GM19035 (cell line): Measurements from ENCODE around the gene TYK2.
"Not testable (repeated sequence)": the region's sequence is repeated elsewhere in the genome, so short reads cannot be mapped to it uniquely, and the experiment has no call there.

Experiments used
- ATAC-seq: cut with Tn5 transposase; IDR thresholded peaks from one replicate; pipeline ENCODE4 v1.9.1; 2021; ENCODE audit not compliant: unreplicated experiment

The TYK2 gene

GRCh38 chr19:10378124-10378523 is 2.2 kb downstream of the TYK2 start:
- ATAC-seq, result no peak

DNA sequence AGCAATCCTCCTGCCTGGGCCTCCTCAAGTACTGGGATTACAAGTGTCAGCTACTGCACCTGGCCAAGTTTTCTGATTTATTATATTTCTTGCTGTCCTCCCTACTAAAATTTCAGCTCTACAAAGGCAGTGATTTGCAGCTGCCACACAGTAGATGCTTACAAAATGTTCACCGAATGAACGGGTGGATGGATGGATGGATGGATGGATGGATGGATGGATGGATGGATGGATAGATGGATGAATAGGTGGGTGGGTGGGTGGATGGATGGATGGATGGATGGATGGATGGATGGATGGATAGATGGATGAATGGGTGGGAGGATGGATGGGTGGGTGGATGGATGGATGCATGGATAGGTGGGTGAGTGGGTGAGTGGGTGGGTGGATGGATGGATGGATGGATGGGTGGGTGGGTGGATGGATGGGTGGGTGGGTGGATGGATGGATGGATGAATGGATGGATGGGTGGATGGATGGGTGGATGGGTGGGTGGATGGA is 3.2 kb downstream of the TYK2 start:
- ATAC-seq, result not testable (repeated sequence)

DNA sequence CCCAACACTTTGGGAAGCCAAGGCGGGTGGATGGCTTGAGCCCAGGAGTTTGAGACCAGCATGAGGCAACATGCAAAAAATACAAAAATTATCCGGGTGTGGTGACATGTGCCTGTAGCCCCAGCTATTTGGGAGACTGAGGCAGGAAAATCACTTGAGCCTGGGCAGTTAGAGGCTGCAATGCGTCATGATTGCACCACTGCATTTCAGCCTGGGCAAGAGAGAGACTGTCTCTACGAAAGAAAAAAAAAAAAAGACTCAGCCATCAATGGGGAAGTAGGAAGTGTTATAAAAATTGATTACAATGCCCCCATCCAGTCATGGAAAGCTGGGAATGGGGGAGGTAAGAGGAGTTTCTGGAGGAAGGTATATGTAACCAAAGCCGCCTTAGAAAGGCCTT is 5.4 kb downstream of the TYK2 start:
- no peak for ATAC-seq

DNA sequence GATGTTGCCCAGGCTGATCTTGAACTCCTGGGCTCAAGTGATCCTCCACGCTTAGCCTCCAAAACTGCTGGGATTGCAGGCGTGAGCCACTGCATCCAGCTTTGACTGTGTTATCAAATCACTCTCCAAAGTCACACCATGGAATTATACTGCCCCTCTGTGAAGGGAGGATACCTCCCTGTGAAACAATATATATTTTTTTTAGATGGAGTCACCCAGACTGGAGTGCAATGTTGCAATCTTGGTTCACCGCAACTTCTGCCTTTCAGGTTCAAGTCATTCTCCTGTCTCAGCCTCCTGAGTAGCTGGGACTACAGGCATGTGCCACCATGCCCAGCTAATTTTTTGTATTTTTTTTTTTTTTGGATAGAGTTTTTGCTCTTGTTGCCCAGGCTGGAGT is 7.7 kb downstream of the TYK2 start:
- ATAC-seq, result no peak

GRCh38 chr19:10368101-10368803 is 12.1 kb downstream of the TYK2 start:
- no peak for ATAC-seq

DNA sequence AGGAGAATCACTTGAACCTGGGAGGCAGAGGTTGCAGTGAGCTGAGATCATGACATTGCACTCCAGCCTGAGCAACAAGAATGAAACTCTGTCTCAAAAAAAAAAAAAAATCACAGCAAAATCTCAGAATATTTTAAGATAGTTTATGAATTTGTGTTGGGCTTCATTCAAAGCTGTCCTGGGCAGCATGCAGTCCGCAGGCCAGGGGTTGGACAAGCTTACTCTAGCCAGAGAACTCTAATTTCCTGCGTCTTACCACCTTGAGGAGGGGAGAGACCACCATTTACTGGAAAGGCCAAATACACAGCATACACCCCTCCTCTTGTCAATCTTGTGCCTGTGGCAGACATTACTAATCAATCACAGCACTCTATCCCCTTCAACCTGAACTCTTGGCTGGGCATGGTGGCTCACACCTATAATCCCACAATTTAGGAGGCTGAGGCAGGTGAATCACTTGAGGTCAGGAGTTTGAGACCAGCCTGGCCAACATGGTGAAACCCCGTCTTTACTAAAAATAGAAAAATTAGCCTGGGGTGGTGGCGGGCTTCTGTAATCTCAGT is 13.3 kb downstream of the TYK2 start:
- not testable (repeated sequence) for ATAC-seq

DNA sequence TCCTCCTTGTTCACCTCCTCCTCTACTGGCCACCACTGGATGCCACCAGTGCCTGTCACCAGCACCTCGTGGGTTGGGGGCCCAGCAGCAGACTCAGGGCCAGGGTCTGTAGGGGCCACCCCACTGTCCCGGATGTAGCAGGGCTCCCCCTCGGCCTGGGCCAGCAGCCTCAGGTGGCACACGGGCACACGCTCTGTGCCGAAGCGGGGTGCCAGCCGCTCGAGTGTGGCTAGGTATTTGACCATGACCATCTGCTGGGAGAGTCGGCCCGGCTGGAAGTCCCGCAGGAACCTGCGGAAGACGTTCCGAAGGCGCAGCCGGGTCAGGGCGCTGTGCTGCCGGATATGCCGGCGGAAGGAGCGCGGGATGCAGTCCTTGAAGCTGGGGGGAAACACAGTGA is 14.9 kb downstream of the TYK2 start:
- no peak for ATAC-seq

DNA sequence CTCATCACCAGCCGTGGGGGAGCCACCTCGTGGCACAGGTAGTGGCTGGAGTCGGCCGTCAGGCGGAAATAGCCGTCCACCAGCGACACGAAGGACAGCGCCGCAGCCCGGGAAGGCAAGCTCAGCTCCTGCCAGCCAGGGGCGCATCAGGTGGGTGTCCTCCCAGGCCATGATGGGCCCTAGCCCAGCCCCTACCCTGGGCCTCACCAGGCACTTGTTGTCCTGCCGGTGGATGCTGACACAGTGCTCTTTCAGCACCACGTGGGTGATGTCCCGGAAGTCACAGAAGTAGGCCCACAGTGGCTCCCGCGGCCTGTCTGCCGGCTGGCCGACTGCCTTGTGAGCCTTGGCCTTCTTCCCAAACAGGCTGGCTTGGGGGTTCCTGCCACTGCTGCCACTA is 15.7 kb downstream of the TYK2 start:
- no peak for ATAC-seq

DNA sequence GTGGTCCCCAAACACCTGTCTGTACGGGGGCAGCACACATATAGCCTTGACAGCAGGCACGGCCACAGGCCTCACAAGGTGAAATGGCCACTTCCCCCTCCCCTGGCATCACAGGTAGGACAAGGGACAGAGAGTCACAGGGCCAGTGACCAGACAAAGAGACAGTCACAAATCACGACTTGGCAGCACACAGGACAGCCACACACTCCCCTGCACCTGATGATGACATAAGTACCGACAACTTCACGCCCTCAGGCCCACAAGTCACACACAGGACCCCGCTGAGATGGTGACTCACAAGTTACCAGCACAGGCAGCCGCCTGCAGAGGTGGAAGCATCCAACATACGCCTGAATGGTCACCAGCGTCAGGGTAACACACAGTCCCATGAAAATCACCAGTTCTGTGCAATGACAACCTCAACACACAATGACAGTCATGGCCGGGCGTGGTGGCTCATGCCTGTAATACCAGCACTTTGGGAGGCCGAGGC is 16.5 kb downstream of the TYK2 start:
- ATAC-seq, result no peak

DNA sequence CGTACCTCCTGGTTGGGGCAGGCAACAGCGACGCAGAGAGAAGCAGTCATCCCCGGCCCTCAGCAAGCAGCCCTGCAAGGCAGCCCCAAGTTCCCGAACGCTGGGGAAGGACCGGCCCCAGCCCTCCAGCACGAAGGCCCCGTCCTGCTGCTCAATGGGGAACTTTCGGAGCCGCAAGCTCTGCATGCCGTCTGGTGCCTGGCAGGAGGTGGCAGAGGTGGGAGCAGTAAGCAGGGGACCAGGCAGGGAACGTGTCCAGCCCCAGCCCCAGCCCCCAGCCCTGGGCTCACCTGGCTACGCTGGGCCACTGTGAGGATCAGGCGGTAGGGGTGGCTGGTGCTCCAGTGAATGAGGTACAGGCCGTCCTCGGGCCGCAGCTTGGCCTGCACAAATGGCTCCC is 18.1 kb downstream of the TYK2 start:
- ATAC-seq, result no peak

DNA sequence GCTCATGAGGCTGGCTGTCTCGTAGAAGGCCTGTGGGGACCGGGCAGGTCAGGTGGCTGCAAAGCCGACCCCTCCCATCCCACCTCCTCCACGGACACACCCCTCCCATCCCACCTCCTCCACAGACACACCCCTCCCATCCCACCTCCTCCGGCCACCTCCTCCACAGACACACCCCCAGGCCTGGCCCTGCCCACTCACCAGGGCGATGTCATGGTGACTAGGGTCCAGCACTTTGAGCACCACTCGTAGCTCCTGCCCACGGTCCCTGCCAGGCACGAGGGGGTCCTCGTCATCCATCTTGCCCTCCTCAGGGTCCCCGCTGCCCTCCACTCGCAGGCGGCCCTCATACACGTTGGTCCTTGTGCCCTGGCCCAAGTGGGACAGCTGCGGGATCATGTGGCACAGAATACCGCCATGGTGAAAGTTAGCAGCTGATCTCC is 18.8 kb downstream of the TYK2 start:
- ATAC-seq, result no peak

- no peak for ATAC-seq
These were observed 23.9 kb downstream of the TYK2 start for GRCh38 chr19:10356431-10356830.

DNA sequence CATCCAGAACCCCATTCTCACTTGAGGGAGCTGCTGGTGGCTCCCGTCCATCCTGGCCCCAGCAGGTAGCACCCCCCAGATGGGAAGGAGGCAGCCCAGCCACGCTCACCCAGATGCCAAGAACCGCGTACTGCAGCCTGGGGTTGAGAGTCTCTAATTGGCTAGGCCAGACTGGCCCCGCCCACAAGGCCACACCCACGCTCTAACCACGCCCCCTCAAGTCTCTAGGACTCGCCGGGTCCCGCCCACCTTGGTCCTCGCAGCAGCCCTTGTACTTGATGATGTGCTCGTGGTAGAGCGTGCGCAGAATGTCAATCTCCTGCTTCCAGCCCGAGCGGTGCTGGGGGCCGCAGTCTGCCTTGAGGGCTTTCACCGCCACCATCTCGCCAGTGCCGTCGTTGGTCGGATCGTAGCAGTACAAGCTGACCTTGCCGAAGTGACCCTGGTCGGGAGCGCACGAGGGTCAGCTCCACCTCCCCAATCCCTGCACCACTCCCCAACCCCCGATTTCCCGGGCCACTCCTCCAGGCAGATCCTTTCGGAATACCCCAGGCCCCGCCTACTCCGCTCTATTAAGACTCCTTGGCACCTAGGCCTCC is 26.5 kb downstream of the TYK2 start:
- ATAC-seq, result no peak

DNA sequence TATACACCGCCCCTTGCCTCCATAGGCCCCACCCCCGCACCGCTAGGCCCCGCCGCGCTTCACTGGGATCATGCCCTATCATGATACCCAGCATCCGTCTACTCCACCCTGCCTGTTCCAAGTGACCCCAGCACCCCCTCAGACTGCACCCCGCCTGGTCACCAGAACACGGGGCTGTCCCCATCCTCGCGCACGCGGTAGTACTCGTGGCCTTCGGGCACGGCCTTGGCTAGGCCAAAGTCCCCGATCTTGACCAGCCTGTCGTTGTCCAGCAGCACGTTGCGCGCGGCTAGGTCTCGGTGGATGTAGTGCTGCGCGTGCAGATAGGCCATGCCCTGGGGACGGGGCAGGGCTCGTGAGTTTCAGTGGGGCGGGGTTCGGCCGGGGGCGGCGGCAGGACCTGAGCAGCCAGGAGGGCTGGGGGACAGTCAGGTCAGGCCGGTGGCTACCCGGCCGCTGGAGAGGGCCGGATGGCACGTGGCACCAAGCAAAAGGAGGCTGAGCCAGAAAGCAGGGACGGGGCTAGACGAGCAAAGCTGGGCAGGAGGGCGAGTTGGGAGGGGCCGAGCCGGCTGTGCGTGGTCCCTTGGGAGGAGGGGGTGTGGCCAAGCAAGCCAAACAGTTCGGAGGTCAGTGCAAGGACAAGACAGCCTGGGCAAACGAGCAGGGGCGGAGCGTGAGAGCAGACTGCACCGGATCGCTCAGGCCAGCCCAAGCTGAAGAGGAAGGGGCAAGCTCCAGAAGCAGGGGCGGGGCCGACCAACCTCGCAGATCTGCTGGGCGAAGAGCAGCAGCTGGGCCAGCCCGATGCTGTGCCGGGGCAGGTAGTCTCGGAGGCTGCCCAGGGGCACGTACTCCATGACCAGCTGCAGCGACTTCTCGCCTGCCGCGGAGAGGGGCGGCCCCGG is 27.4 kb downstream of the TYK2 start:
- ATAC-seq, result no peak

GRCh38 chr19:10346509-10346908 is 33.9 kb downstream of the TYK2 start:
- ATAC-seq, result no peak

DNA sequence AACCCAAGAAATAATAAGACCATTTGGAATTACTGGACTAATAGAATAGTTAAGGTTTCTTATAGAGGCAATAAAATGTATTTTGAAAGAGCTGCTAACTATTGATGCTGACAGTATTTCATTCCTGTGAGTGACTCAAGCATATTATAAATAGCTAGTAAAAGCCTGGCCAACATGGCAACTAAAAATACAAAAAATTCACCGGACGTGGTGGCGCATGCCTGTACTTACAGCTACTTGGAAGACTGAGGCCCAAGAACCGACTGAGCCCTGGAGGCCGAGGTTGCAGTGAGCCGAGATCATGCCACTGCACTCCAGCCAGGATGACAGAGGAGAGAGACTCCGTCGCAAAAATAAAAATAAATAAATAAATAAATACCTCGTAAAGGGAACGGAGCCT is 35.6 kb downstream of the TYK2 start:
- ATAC-seq, result no peak

- ATAC-seq, result no peak
These were observed 36.9 kb downstream of the TYK2 start for GRCh38 chr19:10343495-10343894.

- ATAC-seq, result no peak
These were observed 40.4 kb downstream of the TYK2 start for GRCh38 chr19:10339977-10340376.

GRCh38 chr19:10339380-10339960 is 40.9 kb downstream of the TYK2 start, which contains the start of gene ICAM3:
Gene ICAM3, minus strand, starts transcription at chr19:10339624. Its CDS starts 10 bp downstream, at chr19:10339614.
- peak; percentile 66 for ATAC-seq

GRCh38 chr19:10338940-10339339 is 41.4 kb downstream of the TYK2 start:
- no peak for ATAC-seq

DNA sequence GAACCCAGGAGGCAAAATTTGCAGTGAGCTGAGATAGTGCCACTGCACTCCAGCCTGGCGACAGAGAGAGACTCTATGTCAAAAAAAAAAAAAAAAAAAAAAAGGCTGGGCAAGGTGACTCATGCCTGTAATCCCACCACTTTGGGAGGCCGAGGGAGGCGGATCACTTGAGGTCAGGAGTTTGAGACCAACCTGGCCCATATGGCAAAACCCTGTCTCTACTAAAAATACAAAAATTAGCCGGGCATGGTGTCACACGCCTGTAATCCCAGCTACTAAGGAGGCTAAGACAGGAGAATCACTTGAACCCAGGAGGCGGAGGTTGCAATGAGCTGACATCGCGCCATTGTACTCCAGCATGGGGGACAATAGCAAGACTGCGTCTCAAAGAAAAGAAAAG is 43.6 kb downstream of the TYK2 start:
- ATAC-seq, result not testable (repeated sequence)
